Memory B cell (primary cell): Measurements from ENCODE around the gene MVB12B.
"Not testable (repeated sequence)": the region's sequence is repeated elsewhere in the genome, so short reads cannot be mapped to it uniquely, and the experiment has no call there.

Experiments used
- ATAC-seq: fragments of 150-1000 bp; cut with Tn5 transposase; 2 replicates; pipeline ENCODE4 v1.10.0; 2021; ENCODE audit warnings: low read depth, mild to moderate bottlenecking, moderate library complexity
- DNase-seq, 2 donors: peaks; one replicate each; pipeline ENCODE4 v3.0.0; 2022; ENCODE audit warnings: low spot score in 2 of 2
- H3K27ac Mint-ChIP-seq: one replicate; pipeline ENCODE4 v1.8.0; 2022; ENCODE audit warnings: mild to moderate bottlenecking, moderate library complexity, mixed read lengths
- H3K27me3 Mint-ChIP-seq: one replicate; pipeline ENCODE4 v1.8.0; 2022; ENCODE audit warnings: mixed read lengths
- H3K36me3 Mint-ChIP-seq: one replicate; pipeline ENCODE4 v1.8.0; 2022; ENCODE audit warnings: mild to moderate bottlenecking, mixed read lengths
- H3K4me1 Mint-ChIP-seq: one replicate; pipeline ENCODE4 v1.8.0; 2022; ENCODE audit warnings: mixed read lengths
- H3K4me3 Mint-ChIP-seq: one replicate; pipeline ENCODE4 v1.8.0; 2022; ENCODE audit warnings: mild to moderate bottlenecking, moderate library complexity, mixed read lengths
- H3K9me3 Mint-ChIP-seq: one replicate; pipeline ENCODE4 v1.8.0; 2022; ENCODE audit warnings: mixed read lengths

The MVB12B gene

DNA sequence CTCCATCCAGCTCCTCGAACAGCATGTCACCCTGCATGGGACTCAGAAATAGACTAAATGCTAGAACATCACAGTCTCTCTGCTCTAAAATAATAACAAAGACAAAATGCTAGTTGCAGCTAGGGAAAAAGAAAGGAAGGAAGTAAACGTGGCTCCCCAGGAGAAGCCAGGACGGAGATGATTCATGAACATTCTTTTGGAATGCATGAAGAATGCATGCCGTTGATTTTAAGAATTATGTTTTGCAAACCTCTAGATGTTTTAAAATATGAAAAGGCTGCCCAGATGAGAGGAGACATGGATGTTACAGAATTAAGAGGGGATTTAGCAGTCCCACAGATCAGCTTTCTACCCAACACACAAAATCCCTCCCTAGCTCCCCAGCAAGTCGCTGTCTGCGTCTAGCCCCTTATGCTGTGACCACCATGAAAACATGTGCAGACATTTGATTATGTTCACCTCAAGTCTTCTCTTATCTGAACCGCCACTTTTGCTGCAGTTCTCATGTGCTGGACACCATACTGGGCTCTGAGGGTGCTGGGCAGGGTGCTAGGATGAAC, 147.7 kb downstream of the MVB12B start:
- DNase-seq (no peak), ATAC-seq (no peak)
- Mint-ChIP-seq H3K4me3 (no peak overlapping the region), H3K27ac (no peak overlapping the region), H3K36me3 (peaks cover 2% of the 10 kb centered on the region), H3K9me3 (peaks cover 2% of the 10 kb centered on the region), H3K4me1 (peaks cover 26% of the 10 kb centered on the region), H3K27me3 (peaks cover 5% of the 10 kb centered on the region)

- peaks cover 2% of the 10 kb centered on the region for H3K9me3 Mint-ChIP-seq
- H3K4me1 Mint-ChIP-seq = peaks cover 22% of the 10 kb centered on the region
- no peak for ATAC-seq
- no peak overlapping the region for H3K27ac Mint-ChIP-seq
- no peak overlapping the region for H3K4me3 Mint-ChIP-seq
- no peak for DNase-seq
- H3K27me3 Mint-ChIP-seq = peaks cover 5% of the 10 kb centered on the region
- H3K36me3 Mint-ChIP-seq = peaks cover 2% of the 10 kb centered on the region
Observed at GRCh38 chr9:126474786-126475485, 148.3 kb downstream of the MVB12B start.

- H3K4me1 Mint-ChIP-seq = peaks cover 16% of the 10 kb centered on the region
- peaks cover 2% of the 10 kb centered on the region for H3K36me3 Mint-ChIP-seq
Observed at GRCh38 chr9:126475933-126476555, 149.4 kb downstream of the MVB12B start.

DNA sequence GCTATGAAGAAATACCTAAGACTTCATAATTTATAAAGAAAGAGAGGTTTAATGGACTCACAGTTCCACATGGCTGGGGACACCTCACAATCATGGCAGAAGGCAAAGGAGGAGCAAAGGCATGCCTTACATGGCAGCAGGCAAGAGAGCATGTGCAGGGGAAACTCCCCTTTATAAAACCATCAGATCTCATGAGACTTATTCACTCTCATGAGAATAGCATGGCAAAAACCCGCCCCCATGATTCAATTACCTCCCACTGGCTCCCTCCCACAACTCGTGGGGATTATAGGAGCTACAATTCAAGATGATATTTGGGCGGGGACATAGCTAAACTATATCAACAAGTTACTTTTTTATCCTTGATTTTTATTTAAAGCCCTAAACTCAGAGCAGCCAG, 150.8 kb downstream of the MVB12B start:
- not testable (repeated sequence) for H3K4me3 Mint-ChIP-seq, H3K27me3 Mint-ChIP-seq, H3K36me3 Mint-ChIP-seq, H3K4me1 Mint-ChIP-seq, DNase-seq, H3K9me3 Mint-ChIP-seq, ATAC-seq, H3K27ac Mint-ChIP-seq

More at GRCh38 chr9:126475933-126476555, 149.4 kb downstream of the MVB12B start:
- DNase-seq = no peak
- Mint-ChIP-seq H3K27ac (no peak overlapping the region), H3K27me3 (peaks cover 6% of the 10 kb centered on the region), H3K4me3 (no peak overlapping the region), H3K9me3 (peaks cover 2% of the 10 kb centered on the region)
- no peak for ATAC-seq

DNA sequence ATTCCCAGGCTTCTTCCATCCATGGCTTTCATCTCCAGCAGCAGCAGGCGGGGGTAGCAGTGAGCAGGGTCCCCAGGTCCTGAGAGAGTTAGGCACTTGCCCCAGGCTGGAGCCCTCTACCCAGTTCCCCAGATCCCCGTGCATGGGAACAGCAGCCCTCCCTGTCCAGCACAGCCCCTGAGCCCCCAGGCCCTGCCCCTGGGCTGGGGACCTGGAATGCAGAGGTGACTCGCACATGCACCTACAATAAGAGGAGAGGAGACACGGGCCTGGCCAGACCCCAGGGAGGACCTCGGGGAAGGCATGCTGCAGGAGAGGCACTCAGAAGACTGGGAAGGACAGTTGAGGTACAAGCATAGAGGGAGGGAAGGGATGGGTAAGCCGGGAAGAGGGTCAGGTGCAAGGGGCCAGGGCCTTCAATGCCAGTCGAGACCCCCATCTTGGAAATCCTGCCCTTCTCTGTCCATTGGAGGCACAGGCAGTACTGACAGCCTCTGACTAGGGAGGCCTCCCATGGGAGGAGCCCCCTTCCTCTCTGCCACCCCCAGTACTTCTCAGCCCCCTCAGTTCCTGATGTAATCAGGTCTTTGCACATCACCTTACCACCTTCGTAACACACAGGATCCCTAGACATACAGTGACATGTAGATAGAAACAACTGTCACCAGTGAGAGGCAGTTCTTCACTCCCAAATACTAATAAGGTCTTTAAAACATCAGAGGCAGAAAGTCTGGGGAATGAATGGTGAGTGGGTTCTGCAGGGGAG, 151.8 kb downstream of the MVB12B start:
- Mint-ChIP-seq H3K4me3 (no peak overlapping the region), H3K4me1 (peaks cover 9% of the 10 kb centered on the region), H3K27me3 (peaks cover 6% of the 10 kb centered on the region), H3K27ac (no peak overlapping the region), H3K36me3 (peaks cover 2% of the 10 kb centered on the region), H3K9me3 (peaks cover 2% of the 10 kb centered on the region)
- ATAC-seq (no peak), DNase-seq (no peak)

GRCh38 chr9:126479515-126479914, 152.9 kb downstream of the MVB12B start:
- H3K4me1 Mint-ChIP-seq = peaks cover 9% of the 10 kb centered on the region
- H3K27ac Mint-ChIP-seq = no peak overlapping the region
- ATAC-seq (no peak), DNase-seq (no peak)
- H3K36me3 Mint-ChIP-seq = peaks cover 2% of the 10 kb centered on the region
- H3K4me3 Mint-ChIP-seq = no peak overlapping the region
- H3K9me3 Mint-ChIP-seq = peaks cover 2% of the 10 kb centered on the region
- H3K27me3 Mint-ChIP-seq = peaks cover 6% of the 10 kb centered on the region

DNA sequence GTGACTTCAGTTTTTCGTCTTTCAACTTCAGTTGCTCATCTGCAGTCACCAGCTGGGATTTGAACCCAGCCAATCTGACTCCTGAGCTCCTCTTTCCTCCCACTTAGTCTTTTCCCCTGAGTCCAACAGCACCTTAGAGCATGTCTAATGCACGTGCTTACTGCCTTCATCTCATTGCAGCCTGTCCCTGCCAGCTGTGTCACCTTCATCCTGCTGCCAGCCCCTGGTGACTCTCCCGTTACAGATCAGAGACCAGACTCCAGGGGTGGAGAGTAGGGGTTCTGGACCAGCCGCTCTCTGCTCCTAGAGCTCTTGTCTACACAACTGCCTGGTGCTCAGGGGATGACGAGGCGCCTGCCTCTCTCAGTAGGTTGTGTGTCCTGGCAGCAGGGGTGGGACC, 154.2 kb downstream of the MVB12B start:
- H3K27me3 Mint-ChIP-seq = peaks cover 4% of the 10 kb centered on the region
- DNase-seq = no peak
- no peak overlapping the region for H3K4me3 Mint-ChIP-seq
- no peak overlapping the region for H3K27ac Mint-ChIP-seq
- peaks cover 2% of the 10 kb centered on the region for H3K36me3 Mint-ChIP-seq
- peaks cover 2% of the 10 kb centered on the region for H3K9me3 Mint-ChIP-seq
- H3K4me1 Mint-ChIP-seq = peaks cover 9% of the 10 kb centered on the region
- ATAC-seq = no peak

GRCh38 chr9:126481862-126482261, 155.2 kb downstream of the MVB12B start:
- no peak overlapping the region for H3K4me3 Mint-ChIP-seq
- ATAC-seq (no peak), DNase-seq (no peak)
- H3K4me1 Mint-ChIP-seq = peaks cover 9% of the 10 kb centered on the region
- peaks cover 2% of the 10 kb centered on the region for H3K36me3 Mint-ChIP-seq
- H3K9me3 Mint-ChIP-seq = peaks cover 2% of the 10 kb centered on the region
- H3K27ac Mint-ChIP-seq = no peak overlapping the region
- H3K27me3 Mint-ChIP-seq = peaks cover 4% of the 10 kb centered on the region

- ATAC-seq (no peak), DNase-seq (no peak)
- no peak overlapping the region for H3K4me3 Mint-ChIP-seq
- peaks cover 4% of the 10 kb centered on the region for H3K27me3 Mint-ChIP-seq
- no peaks in the 10 kb centered on the region for H3K36me3 Mint-ChIP-seq
- no peaks in the 10 kb centered on the region for H3K9me3 Mint-ChIP-seq
- no peak overlapping the region for H3K27ac Mint-ChIP-seq
- H3K4me1 Mint-ChIP-seq = peaks cover 9% of the 10 kb centered on the region
Observed at GRCh38 chr9:126482361-126483044, 155.9 kb downstream of the MVB12B start.

DNA sequence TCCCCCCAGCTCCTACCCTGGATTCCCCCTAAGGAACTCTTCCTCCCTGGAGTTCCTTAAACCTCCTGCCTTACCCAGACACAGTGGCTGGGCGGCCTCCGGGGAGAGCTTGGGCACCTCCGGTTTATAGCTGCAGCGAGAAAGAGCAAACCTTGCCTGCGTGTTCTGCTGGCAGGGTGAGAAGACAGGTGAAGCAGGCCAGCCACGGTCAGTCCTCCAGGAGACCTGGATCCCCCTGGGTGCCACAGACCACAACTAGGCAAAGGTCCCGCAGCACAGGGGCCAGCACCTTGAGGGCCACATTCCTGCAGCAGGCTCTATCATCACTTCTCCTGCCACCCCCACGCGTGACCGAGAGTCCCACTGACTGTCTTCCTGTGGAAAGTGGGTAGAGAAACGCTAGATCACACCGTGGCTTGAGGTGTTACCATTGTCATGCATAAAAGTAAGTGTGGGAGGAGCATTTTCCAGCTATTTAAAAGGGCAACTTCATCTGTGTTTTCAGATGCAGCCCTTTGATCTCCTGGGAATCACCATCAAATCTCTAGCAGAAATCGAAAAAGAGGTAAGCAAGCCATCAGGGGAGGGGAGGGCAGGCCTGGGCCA, 156.9 kb downstream of the MVB12B start:
- H3K4me1 Mint-ChIP-seq = peaks cover 9% of the 10 kb centered on the region
- no peak overlapping the region for H3K4me3 Mint-ChIP-seq
- no peak for ATAC-seq
- no peak for DNase-seq
- H3K36me3 Mint-ChIP-seq = no peaks in the 10 kb centered on the region
- no peak overlapping the region for H3K27ac Mint-ChIP-seq
- H3K27me3 Mint-ChIP-seq = peaks cover 2% of the 10 kb centered on the region
- no peaks in the 10 kb centered on the region for H3K9me3 Mint-ChIP-seq

DNA sequence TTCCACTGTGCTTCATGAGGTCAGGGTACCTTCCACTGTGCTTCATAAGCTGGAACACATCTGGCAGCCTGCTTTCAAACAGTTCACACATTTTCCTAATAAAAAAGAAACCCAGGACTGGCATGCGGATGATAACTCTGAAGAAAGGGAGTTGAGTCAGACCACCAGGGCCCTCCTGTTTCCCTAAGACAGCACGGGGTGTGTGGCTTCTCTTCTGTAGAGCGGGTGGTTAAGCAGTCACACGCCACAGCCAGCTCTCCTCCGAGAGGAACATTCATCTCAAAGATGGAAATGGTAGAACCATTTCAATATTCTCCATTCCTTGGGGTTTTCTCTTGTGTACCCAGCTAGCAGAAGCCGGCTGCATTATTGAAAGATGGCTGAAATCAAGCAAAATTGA, 159.0 kb downstream of the MVB12B start:
- Mint-ChIP-seq H3K27ac (no peak overlapping the region), H3K9me3 (no peaks in the 10 kb centered on the region), H3K4me3 (no peak overlapping the region), H3K27me3 (peaks cover 2% of the 10 kb centered on the region), H3K4me1 (peaks cover 9% of the 10 kb centered on the region), H3K36me3 (no peaks in the 10 kb centered on the region)
- DNase-seq = no peak
- ATAC-seq = no peak

- Mint-ChIP-seq H3K9me3 (no peaks in the 10 kb centered on the region), H3K27ac (no peak overlapping the region), H3K36me3 (no peaks in the 10 kb centered on the region), H3K4me1 (peaks cover 3% of the 10 kb centered on the region), H3K4me3 (no peak overlapping the region), H3K27me3 (peaks cover 1% of the 10 kb centered on the region)
- DNase-seq (no peak), ATAC-seq (no peak)
Observed at GRCh38 chr9:126486276-126486675, 159.6 kb downstream of the MVB12B start.

GRCh38 chr9:126487856-126488255, 161.2 kb downstream of the MVB12B start:
- H3K27me3 Mint-ChIP-seq = peaks cover 4% of the 10 kb centered on the region
- H3K9me3 Mint-ChIP-seq = no peaks in the 10 kb centered on the region
- H3K4me1 Mint-ChIP-seq = no peaks in the 10 kb centered on the region
- DNase-seq = no peak
- H3K36me3 Mint-ChIP-seq = no peaks in the 10 kb centered on the region
- H3K4me3 Mint-ChIP-seq = no peak overlapping the region
- no peak for ATAC-seq
- no peak overlapping the region for H3K27ac Mint-ChIP-seq
